Peyer's patch (tissue), 4 donors: ENCODE measurements around the gene TECR. TPM values are rescaled to one million over a fixed set of nuclear protein-coding genes. Genes with fewer than 3 reads are reported as not detected.
"Not testable (repeated sequence)": the region's sequence is repeated elsewhere in the genome, so short reads cannot be mapped to it uniquely, and the experiment has no call there.

Experiments
- DNase-seq, 3 donors: peaks; one replicate each; pipeline ENCODE4 v3.0.0-alpha.2; 2017 to 2019
- H3K27ac ChIP-seq, 4 donors: fragments of 200-600 bp; sonication (generic); one replicate each; pipeline ENCODE4 v1.5.1; 2016 to 2019
- H3K27me3 ChIP-seq, 2 donors: fragments of 200-600 bp; sonication (generic); one replicate each; pipeline ENCODE4 v1.5.1; 2019
- H3K36me3 ChIP-seq, 3 donors: fragments of 200-600 bp; sonication (generic); one replicate each; pipeline ENCODE4 v1.5.1; 2016 to 2019
- H3K4me1 ChIP-seq, 4 donors: fragments of 200-600 bp; sonication (generic); one replicate each; pipeline ENCODE4 v1.5.1; 2016 to 2019
- H3K4me3 ChIP-seq, 4 donors: fragments of 200-600 bp; sonication (generic); 1 replicate in 3 of 4; 2 replicates in 1 of 4; pipeline ENCODE4 v1.5.1; 2016 to 2019; ENCODE audit warnings: mild to moderate bottlenecking in 1 of 4
- H3K9me3 ChIP-seq, 4 donors: fragments of 200-600 bp; sonication (generic); one replicate each; pipeline ENCODE4 v1.5.1; 2016 to 2019; ENCODE audit warnings: mild to moderate bottlenecking in 1 of 4
- CTCF ChIP-seq, 6 experiments: fragments of 450-650 bp in 4 of 6; fragments of 200-600 bp in 2 of 6; sonication (generic) in 1 of 6; IDR thresholded peaks; one replicate each; pipeline ENCODE4 v1.5.1; 2017 to 2019; ENCODE audit warnings: antibody characterized with exemption in 6 of 6, mild to moderate bottlenecking in 3 of 6, moderate library complexity in 1 of 6
- POLR2A ChIP-seq, 2 donors: fragments of 450-650 bp; IDR thresholded peaks; one replicate each; pipeline ENCODE4 v1.5.1; 2017; ENCODE audit warnings: antibody characterized with exemption in 2 of 2, mild to moderate bottlenecking in 2 of 2, moderate library complexity in 2 of 2
- total RNA-seq, 4 donors: library from RNA; depleted of rRNA; stranded (reverse); fragments of >200 nt; gene quantifications; one replicate each; pipeline ENCODE4 v1.1.0, GENCODE V29; 2016

TECR gene
- total RNA-seq, 4 donors from 2014 or later, result 24.8 to 103 (median 78.7) TPM

- Histone ChIP-seq H3K9me3 (no peaks in the 10 kb centered on the region), H3K4me3 (no peak overlapping the region), H3K36me3 (peaks cover 0 to 46% (median 0%) of the 10 kb centered on the region in 3 donors), H3K27me3 (no peaks in the 10 kb centered on the region), H3K27ac (no peak overlapping the region), H3K4me1 (peaks cover 0 to 5% (median 0%) of the 10 kb centered on the region in 4 donors)
- DNase-seq, result no peak
- no peak for TF ChIP-seq POLR2A (IDR thresholded peaks at IDR 0.05)
- no peak for TF ChIP-seq CTCF (IDR thresholded peaks at IDR 0.05)
These were observed 33.5 kb downstream of the TECR start for GRCh38 chr19:14562660-14563589.

GRCh38 chr19:14563590-14563926, 34.2 kb downstream of the TECR start:
- Histone ChIP-seq H3K9me3 (no peaks in the 10 kb centered on the region), H3K27me3 (no peaks in the 10 kb centered on the region), H3K27ac (no peak overlapping the region), H3K4me1 (peaks cover 0 to 5% (median 0%) of the 10 kb centered on the region in 4 donors), H3K36me3 (peaks cover 0 to 46% (median 0%) of the 10 kb centered on the region in 3 donors), H3K4me3 (no peak overlapping the region)
- DNase-seq, result no peak
- TF ChIP-seq POLR2A (IDR thresholded peaks at IDR 0.05), result no peak
- no peak for TF ChIP-seq CTCF (IDR thresholded peaks at IDR 0.05)

GRCh38 chr19:14563989-14564651, 34.7 kb downstream of the TECR start:
- H3K27ac ChIP-seq, result no peak overlapping the region
- DNase-seq, result no peak

GRCh38 chr19:14564652-14565297, 35.4 kb downstream of the TECR start:
- H3K4me1 ChIP-seq, result not testable (repeated sequence)

More at GRCh38 chr19:14563989-14564651, 34.7 kb downstream of the TECR start:
- no peak for TF ChIP-seq CTCF (IDR thresholded peaks at IDR 0.05)
- no peak for TF ChIP-seq POLR2A (IDR thresholded peaks at IDR 0.05)
- Histone ChIP-seq H3K36me3 (peaks cover 0 to 46% (median 0%) of the 10 kb centered on the region in 3 donors), H3K4me3 (no peak overlapping the region), H3K9me3 (no peaks in the 10 kb centered on the region), H3K4me1 (peaks cover 0 to 5% (median 1%) of the 10 kb centered on the region in 4 donors), H3K27me3 (no peaks in the 10 kb centered on the region)

GRCh38 chr19:14565298-14565679, 35.9 kb downstream of the TECR start:
- Histone ChIP-seq H3K36me3 (peaks cover 0 to 46% (median 0%) of the 10 kb centered on the region in 3 donors), H3K27ac (no peak overlapping the region), H3K4me3 (no peak overlapping the region), H3K27me3 (no peaks in the 10 kb centered on the region), H3K4me1 (peaks cover 0 to 14% (median 1%) of the 10 kb centered on the region in 4 donors), H3K9me3 (no peaks in the 10 kb centered on the region)
- TF ChIP-seq CTCF (IDR thresholded peaks at IDR 0.05), result no peak
- no peak for TF ChIP-seq POLR2A (IDR thresholded peaks at IDR 0.05)
- DNase-seq, result no peak

More at GRCh38 chr19:14564652-14565297, 35.4 kb downstream of the TECR start:
- H3K27ac ChIP-seq, H3K27me3 ChIP-seq, H3K4me3 ChIP-seq, H3K9me3 ChIP-seq, DNase-seq: not testable (repeated sequence)
- peaks cover 0 to 46% (median 0%) of the 10 kb centered on the region in 3 donors for H3K36me3 ChIP-seq
